HFF-Myc (cell line): ENCODE data around the gene REG4.

Source experiments
- DNase-seq: peaks from one replicate; pipeline ENCODE4 v3.0.0-alpha.2; 2011; ENCODE audit warnings: low read depth; ENCODE audit errors: extremely low read depth
- H3K4me3 ChIP-seq: replicated peaks from 2 replicates; pipeline ENCODE4 v1.5.1; 2011; ENCODE audit warnings: low read depth, mild to moderate bottlenecking, control low read depth, low read length
- TF ChIP-seq, protein P1 (sequence below): IDR thresholded peaks from 2 replicates; pipeline ENCODE4 v1.5.1; 2012; ENCODE audit warnings: mild to moderate bottlenecking, low read depth, low read length, control low read depth; ENCODE audit errors: missing control alignments

The REG4 gene

GRCh38 chr1:119783354-119784185, 27.7 kb downstream of the REG4 start:
- DNase-seq: no peak
- TF ChIP-seq, protein P1, sequence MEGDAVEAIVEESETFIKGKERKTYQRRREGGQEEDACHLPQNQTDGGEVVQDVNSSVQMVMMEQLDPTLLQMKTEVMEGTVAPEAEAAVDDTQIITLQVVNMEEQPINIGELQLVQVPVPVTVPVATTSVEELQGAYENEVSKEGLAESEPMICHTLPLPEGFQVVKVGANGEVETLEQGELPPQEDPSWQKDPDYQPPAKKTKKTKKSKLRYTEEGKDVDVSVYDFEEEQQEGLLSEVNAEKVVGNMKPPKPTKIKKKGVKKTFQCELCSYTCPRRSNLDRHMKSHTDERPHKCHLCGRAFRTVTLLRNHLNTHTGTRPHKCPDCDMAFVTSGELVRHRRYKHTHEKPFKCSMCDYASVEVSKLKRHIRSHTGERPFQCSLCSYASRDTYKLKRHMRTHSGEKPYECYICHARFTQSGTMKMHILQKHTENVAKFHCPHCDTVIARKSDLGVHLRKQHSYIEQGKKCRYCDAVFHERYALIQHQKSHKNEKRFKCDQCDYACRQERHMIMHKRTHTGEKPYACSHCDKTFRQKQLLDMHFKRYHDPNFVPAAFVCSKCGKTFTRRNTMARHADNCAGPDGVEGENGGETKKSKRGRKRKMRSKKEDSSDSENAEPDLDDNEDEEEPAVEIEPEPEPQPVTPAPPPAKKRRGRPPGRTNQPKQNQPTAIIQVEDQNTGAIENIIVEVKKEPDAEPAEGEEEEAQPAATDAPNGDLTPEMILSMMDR: no peak
- no peak overlapping the region for H3K4me3 ChIP-seq

GRCh38 chr1:119782631-119783325, 28.5 kb downstream of the REG4 start:
- DNase-seq: no peak
- TF ChIP-seq, protein P1: no peak
- no peak overlapping the region for H3K4me3 ChIP-seq

DNA sequence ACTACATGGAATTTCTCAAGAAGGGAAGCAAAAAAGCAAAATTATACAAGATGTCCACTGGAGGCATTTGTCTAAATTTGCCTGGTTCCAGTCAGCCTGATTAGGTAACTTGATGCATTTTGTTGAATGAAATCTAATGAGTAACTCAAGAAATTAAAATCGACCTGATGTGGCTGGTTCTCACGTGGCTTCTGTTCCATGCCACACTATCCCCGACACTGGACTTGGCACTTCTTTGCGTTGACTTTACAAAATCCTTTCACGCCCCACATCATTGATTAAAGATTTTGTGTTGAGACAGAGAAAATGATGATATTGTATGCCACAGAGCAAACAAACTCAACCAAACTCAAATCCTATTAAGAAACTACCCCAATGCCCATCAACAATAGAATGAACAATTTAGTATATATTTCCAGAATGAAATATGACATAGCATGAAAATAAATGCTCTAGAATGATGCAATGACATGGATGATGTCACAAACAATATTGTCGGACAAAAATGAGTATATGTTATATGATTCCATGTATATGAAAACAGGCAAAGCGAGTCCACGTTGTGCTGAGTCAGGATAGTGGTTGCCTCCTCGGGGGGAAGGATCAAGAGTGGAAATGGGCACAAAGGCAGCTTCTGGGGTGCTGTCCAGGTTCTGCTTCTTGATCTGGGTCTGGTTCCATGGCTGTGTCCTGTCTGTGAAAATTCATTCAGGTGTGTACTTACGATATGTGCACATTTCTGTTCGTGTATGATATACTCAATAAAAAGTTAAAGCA, 29.6 kb downstream of the REG4 start:
- no peak overlapping the region for H3K4me3 ChIP-seq
- TF ChIP-seq, protein P1: no peak
- DNase-seq: no peak

- no peak for DNase-seq
- TF ChIP-seq, protein P1: no peak
- H3K4me3 ChIP-seq: no peak overlapping the region
These were observed 31.3 kb downstream of the REG4 start for GRCh38 chr1:119779869-119780356.

DNA sequence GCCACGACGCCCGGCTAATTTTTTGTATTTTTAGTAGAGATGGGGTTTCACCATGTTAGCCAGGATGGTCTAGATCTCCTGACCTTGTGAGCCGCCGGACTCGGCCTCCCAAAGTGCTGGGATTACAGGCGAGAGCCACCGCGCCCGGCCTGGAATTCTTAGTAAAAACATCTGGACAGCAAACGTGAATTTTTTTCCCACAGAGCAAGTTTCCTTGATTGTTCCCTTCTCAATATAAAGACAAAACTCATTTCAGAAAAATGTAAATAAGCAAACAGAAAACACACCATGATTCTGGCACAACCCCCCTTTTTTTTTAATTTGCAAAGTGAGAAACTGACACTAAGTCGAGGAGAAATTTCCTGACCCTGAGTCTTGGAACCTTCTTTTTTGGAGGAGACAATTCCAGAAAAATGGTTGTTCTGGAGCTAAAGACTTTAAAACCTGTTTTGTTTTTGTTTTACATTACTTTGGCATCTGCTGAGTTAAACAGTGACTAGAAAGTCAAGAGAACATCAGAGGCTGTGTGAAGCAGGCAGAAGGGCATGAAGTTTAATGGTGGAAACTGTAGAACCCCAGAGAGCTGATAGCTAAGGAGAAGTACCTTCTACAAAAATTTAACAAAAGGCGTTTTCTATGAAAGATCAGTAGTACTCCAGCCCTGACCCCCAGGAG, 32.2 kb downstream of the REG4 start:
- no peak overlapping the region for H3K4me3 ChIP-seq
- TF ChIP-seq, protein P1: no peak
- DNase-seq: no peak

DNA sequence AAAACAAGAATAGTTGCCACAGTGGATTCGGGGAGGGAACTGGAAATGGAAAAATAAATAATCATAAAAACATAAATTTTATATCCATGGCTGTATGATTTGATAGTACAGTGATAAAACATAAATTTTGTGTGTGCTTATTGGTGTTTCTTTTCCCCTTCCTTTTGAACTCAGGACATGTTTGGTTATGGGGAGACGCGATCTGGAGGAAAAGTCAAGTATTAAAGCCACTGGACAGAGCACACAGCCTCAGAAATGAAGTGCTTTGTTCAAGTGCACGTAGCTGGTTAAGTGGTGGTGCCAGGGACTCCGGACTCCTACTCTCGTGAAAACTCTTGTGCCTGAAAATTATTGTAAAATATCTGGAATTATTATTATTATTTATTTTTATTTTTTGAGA, 32.9 kb downstream of the REG4 start:
- TF ChIP-seq, protein P1: no peak
- H3K4me3 ChIP-seq: no peak overlapping the region
- DNase-seq: no peak
